NT2/D1 (cell line): ENCODE results near the gene ACO2.

ENCODE experiments used
- YY1 ChIP-seq: IDR thresholded peaks from 2 replicates; pipeline ENCODE4 v1.6.1; 2011; ENCODE audit not compliant: insufficient read length, insufficient read depth
- ZNF274 ChIP-seq: IDR thresholded peaks from 2 replicates; pipeline ENCODE4 v1.6.1; 2011; ENCODE audit warnings: mild to moderate bottlenecking, low read depth, low read length

DNA sequence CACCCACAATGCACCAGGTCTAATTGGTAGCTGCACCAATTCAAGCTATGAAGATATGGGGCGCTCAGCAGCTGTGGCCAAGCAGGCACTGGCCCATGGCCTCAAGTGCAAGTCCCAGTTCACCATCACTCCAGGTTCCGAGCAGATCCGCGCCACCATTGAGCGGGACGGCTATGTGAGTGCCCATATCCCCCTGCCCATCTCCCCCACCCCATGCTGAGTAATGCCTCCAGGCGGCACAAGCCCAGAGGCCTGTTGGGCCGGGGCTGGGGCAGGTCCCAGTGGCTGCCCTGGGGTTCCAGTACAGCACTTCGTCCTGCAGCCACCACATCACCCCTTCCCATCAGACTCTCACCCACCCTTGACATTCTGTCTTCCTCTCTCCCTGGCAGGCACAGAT is 53.9 kb downstream of the ACO2 start:
- TF ChIP-seq ZNF274 = no peak
- no peak for TF ChIP-seq YY1
